Osteocyte (in vitro differentiated cells): ENCODE data around the gene FDX1. TPM values are rescaled to one million over a fixed set of nuclear protein-coding genes. Genes with fewer than 3 reads are reported as not detected.

Experiments
- DNase-seq: peaks from one replicate; pipeline ENCODE4 v3.0.0; 2021; ENCODE audit warnings: mixed read lengths; ENCODE audit not compliant: unreplicated experiment; ENCODE audit errors: extremely low spot score
- H3K27ac Mint-ChIP-seq: one replicate; pipeline ENCODE4 v1.8.0; 2021; ENCODE audit warnings: mild to moderate bottlenecking, mixed read lengths; ENCODE audit not compliant: unreplicated experiment
- H3K27me3 Mint-ChIP-seq: one replicate; pipeline ENCODE4 v1.8.0; 2021; ENCODE audit warnings: mixed read lengths; ENCODE audit not compliant: unreplicated experiment
- H3K36me3 Mint-ChIP-seq: one replicate; pipeline ENCODE4 v1.8.0; 2021; ENCODE audit warnings: mixed read lengths; ENCODE audit not compliant: unreplicated experiment
- H3K4me1 Mint-ChIP-seq: one replicate; pipeline ENCODE4 v1.8.0; 2021; ENCODE audit warnings: mixed read lengths; ENCODE audit not compliant: unreplicated experiment
- H3K4me3 Mint-ChIP-seq: one replicate; pipeline ENCODE4 v1.8.0; 2021; ENCODE audit warnings: mild to moderate bottlenecking, moderate library complexity, mixed read lengths; ENCODE audit not compliant: unreplicated experiment
- H3K9me3 Mint-ChIP-seq: one replicate; pipeline ENCODE4 v1.8.0; 2021; ENCODE audit warnings: mixed read lengths; ENCODE audit not compliant: unreplicated experiment
- total RNA-seq: library from RNA; stranded (reverse); gene quantifications from 2 replicates; pipeline ENCODE4 v1.2.1, GENCODE V29; 2021
- TF ChIP-seq, protein P1 (sequence below): fragments of 200-600 bp; sonication (generic); IDR thresholded peaks from 2 replicates; pipeline ENCODE4 v1.5.0; 2021; ENCODE audit warnings: antibody characterized with exemption, mild to moderate bottlenecking, moderate library complexity

Gene FDX1
- total RNA-seq, 1 donor from 2014 or later = 6.3 TPM

GRCh38 chr11:110475671-110476070 lies 45.9 kb downstream of the FDX1 start:
- TF ChIP-seq, protein P1, sequence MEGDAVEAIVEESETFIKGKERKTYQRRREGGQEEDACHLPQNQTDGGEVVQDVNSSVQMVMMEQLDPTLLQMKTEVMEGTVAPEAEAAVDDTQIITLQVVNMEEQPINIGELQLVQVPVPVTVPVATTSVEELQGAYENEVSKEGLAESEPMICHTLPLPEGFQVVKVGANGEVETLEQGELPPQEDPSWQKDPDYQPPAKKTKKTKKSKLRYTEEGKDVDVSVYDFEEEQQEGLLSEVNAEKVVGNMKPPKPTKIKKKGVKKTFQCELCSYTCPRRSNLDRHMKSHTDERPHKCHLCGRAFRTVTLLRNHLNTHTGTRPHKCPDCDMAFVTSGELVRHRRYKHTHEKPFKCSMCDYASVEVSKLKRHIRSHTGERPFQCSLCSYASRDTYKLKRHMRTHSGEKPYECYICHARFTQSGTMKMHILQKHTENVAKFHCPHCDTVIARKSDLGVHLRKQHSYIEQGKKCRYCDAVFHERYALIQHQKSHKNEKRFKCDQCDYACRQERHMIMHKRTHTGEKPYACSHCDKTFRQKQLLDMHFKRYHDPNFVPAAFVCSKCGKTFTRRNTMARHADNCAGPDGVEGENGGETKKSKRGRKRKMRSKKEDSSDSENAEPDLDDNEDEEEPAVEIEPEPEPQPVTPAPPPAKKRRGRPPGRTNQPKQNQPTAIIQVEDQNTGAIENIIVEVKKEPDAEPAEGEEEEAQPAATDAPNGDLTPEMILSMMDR = no peak
- no peaks in the 10 kb centered on the region for H3K27me3 Mint-ChIP-seq
- H3K9me3 Mint-ChIP-seq = no peaks in the 10 kb centered on the region
- DNase-seq = no peak
- H3K4me3 Mint-ChIP-seq = no peak overlapping the region
- H3K27ac Mint-ChIP-seq = no peak overlapping the region
- no peaks in the 10 kb centered on the region for H3K36me3 Mint-ChIP-seq
- peaks cover 14% of the 10 kb centered on the region for H3K4me1 Mint-ChIP-seq

GRCh38 chr11:110478410-110478809 lies 48.7 kb downstream of the FDX1 start:
- H3K4me1 Mint-ChIP-seq = no peaks in the 10 kb centered on the region
- no peak overlapping the region for H3K4me3 Mint-ChIP-seq
- H3K9me3 Mint-ChIP-seq = peaks cover 6% of the 10 kb centered on the region
- TF ChIP-seq, protein P1 = no peak
- no peaks in the 10 kb centered on the region for H3K36me3 Mint-ChIP-seq
- H3K27me3 Mint-ChIP-seq = no peaks in the 10 kb centered on the region
- no peak for DNase-seq
- H3K27ac Mint-ChIP-seq = no peak overlapping the region

DNA sequence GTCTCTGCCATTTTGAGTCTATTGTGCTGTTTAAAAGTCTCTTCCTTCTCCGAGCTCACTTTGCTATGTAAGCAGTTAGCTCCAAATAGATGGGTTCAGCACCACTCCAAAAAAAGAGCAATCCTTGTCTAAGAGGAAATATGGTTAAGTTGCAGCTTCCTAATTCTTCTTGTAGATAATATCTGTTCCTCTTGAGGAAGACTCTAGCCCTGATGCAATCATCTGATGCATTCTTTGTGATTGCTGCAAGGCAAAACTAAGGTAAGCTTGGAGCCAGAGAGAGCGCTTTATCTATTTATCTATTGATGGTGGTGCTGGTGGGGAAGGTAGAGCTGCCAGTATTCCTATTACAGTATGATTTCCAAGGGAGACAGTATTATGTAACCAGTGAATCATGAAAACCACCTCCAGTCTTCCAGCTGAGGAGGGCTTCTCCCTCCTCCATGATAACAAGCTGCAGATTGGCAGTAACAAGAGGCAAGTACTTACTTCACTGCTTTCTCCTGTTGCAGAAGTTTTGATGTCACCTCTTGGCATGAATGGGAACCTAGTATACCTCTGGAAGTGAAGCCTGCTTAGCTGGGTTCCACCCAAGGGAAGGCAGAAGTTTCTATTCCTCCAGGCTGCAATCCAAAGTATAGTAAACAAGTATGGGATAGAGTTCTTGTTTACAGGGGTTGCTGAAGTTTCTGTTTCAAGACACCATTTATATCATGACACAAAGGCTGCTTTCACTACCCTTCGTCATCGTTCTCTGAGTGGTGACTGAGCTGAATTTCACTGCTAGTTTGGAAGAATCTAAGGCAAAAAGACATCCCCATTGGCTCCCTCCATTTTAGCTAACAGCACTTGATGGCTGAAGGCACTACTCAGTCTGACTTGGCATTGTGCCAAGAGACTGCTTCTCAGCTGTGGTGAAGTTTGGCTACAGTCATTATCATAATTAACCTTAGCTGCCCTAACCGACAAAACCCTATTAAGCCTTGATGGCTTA lies 49.7 kb downstream of the FDX1 start:
- TF ChIP-seq, protein P1 = no peak
- no peaks in the 10 kb centered on the region for H3K36me3 Mint-ChIP-seq
- DNase-seq = no peak
- H3K9me3 Mint-ChIP-seq = peaks cover 6% of the 10 kb centered on the region
- no peaks in the 10 kb centered on the region for H3K4me1 Mint-ChIP-seq
- peaks cover under 1% of the 10 kb centered on the region for H3K27me3 Mint-ChIP-seq
- H3K27ac Mint-ChIP-seq = no peak overlapping the region
- no peak overlapping the region for H3K4me3 Mint-ChIP-seq

GRCh38 chr11:110481523-110481922 lies 51.8 kb downstream of the FDX1 start:
- Mint-ChIP-seq H3K9me3 (peaks cover 6% of the 10 kb centered on the region), H3K4me1 (no peaks in the 10 kb centered on the region), H3K27me3 (peaks cover 6% of the 10 kb centered on the region), H3K4me3 (no peak overlapping the region), H3K36me3 (no peaks in the 10 kb centered on the region), H3K27ac (no peak overlapping the region)
- TF ChIP-seq, protein P1 = no peak
- no peak for DNase-seq

DNA sequence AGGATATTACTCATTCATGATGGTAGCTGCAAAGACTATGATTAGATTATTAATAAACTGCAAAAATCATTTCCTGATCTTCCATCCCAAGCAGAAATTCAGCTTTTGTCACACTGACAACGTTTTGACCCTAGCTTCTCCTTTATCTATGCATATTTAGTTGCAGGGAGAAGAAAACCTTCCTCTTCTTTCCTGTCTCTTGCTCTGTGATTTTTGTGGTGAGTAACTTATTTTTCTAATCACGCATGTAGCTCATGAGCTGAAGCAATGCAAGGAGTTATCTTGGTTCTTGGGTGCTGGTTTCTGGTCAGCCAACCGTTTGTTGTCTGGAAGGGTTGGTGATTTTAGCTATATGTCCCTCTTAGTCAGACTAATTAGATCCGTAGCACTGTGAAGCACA lies 56.4 kb downstream of the FDX1 start:
- Mint-ChIP-seq H3K36me3 (no peaks in the 10 kb centered on the region), H3K4me3 (no peak overlapping the region), H3K27ac (no peak overlapping the region), H3K9me3 (peaks cover 6% of the 10 kb centered on the region), H3K4me1 (peaks cover 5% of the 10 kb centered on the region), H3K27me3 (peaks cover 6% of the 10 kb centered on the region)
- DNase-seq = no peak
- TF ChIP-seq, protein P1 = no peak
